NT2/D1 (cell line): Measurements from ENCODE around the gene CD81.

ENCODE experiments used
- SUZ12 ChIP-seq: IDR thresholded peaks from 2 replicates; pipeline ENCODE4 v1.6.1; 2011; ENCODE audit not compliant: insufficient read length, insufficient read depth; ENCODE audit errors: extremely low read depth
- YY1 ChIP-seq: IDR thresholded peaks from 2 replicates; pipeline ENCODE4 v1.6.1; 2011; ENCODE audit not compliant: insufficient read length, insufficient read depth
- ZNF274 ChIP-seq: IDR thresholded peaks from 2 replicates; pipeline ENCODE4 v1.6.1; 2011; ENCODE audit warnings: mild to moderate bottlenecking, low read depth, low read length

- TF ChIP-seq YY1 = no peak
- no peak for TF ChIP-seq SUZ12
- TF ChIP-seq ZNF274 = no peak
Observed at GRCh38 chr11:2399488-2400068, 22.5 kb downstream of the CD81 start.
